ENCODE measurements around the gene CHAF1A.

CHAF1A gene

GRCh38 chr19:4442819-4443146, 40.3 kb downstream of the CHAF1A start:
- DNase-seq, result no peak

GRCh38 chr19:4443188-4443587, 40.7 kb downstream of the CHAF1A start:
- no peak for DNase-seq

- DNase-seq, result no peak
Measured at GRCh38 chr19:4443966-4444764, 41.7 kb downstream of the CHAF1A start.

- no peak for DNase-seq
Measured at GRCh38 chr19:4444765-4445741, 42.6 kb downstream of the CHAF1A start.

- no peak for DNase-seq
Measured at GRCh38 chr19:4445963-4446703, 43.7 kb downstream of the CHAF1A start.

GRCh38 chr19:4446704-4447200, 44.3 kb downstream of the CHAF1A start:
- DNase-seq, result no peak

- no peak for DNase-seq
Measured at GRCh38 chr19:4447327-4448146, 45.1 kb downstream of the CHAF1A start.

- no peak for DNase-seq
Measured at GRCh38 chr19:4448147-4448985, 45.9 kb downstream of the CHAF1A start.

- DNase-seq, result no peak
Measured at GRCh38 chr19:4449022-4449638, 46.7 kb downstream of the CHAF1A start.

- no peak for DNase-seq
Measured at GRCh38 chr19:4449639-4450028, 47.2 kb downstream of the CHAF1A start.

- DNase-seq, result no peak
Measured at GRCh38 chr19:4452230-4452990, 50.0 kb downstream of the CHAF1A start.

- no peak for DNase-seq
Measured at GRCh38 chr19:4453232-4454179, 51.1 kb downstream of the CHAF1A start.

- no peak for DNase-seq
Measured at GRCh38 chr19:4454747-4455718, 52.6 kb downstream of the CHAF1A start.

GRCh38 chr19:4455719-4456475, 53.5 kb downstream of the CHAF1A start:
- DNase-seq, result no peak

GRCh38 chr19:4456476-4456842, 54.0 kb downstream of the CHAF1A start:
- DNase-seq, result no peak

GRCh38 chr19:4456843-4457653, 54.6 kb downstream of the CHAF1A start:
- DNase-seq, result peak; percentile 49
